HUES64 (cell line): Measurements from ENCODE around the gene NAGPA.

Experiments used
- H3K27ac ChIP-seq: 2 replicates; pipeline ENCODE4 v1.7.0; 2013; ENCODE audit warnings: low read depth, low read length, inconsistent platforms
- H3K27me3 ChIP-seq: 2 replicates; pipeline ENCODE4 v1.6.1; 2013; ENCODE audit warnings: mild to moderate bottlenecking, low read length; ENCODE audit not compliant: insufficient read depth
- H3K36me3 ChIP-seq: 2 replicates; pipeline ENCODE4 v1.6.1; 2013; ENCODE audit warnings: mild to moderate bottlenecking, low read length; ENCODE audit not compliant: insufficient read depth
- H3K4me1 ChIP-seq: 2 replicates; pipeline ENCODE4 v1.6.1; 2013; ENCODE audit warnings: mild to moderate bottlenecking, low read length, moderate library complexity; ENCODE audit not compliant: insufficient read depth
- H3K4me3 ChIP-seq: 2 replicates; pipeline ENCODE4 v1.5.1; 2013; ENCODE audit warnings: mild to moderate bottlenecking, low read length, moderate library complexity
- H3K9ac ChIP-seq: 2 replicates; pipeline ENCODE4 v1.6.1; 2013; ENCODE audit warnings: mild to moderate bottlenecking, low read depth, low read length
- H3K9me3 ChIP-seq: 2 replicates; pipeline ENCODE4 v1.6.1; 2013; ENCODE audit warnings: low read depth, low read length; ENCODE audit not compliant: insufficient read depth
- WGBS: fragments of 150-250, 120-280 bp; methylation state at CpG from one replicate; pipeline ENCODE4 v1.1.7; 2013; ENCODE audit warnings: missing lambda C conversion rate; 5-methylcytosine and 5-hydroxymethylcytosine counted together

Gene NAGPA

DNA sequence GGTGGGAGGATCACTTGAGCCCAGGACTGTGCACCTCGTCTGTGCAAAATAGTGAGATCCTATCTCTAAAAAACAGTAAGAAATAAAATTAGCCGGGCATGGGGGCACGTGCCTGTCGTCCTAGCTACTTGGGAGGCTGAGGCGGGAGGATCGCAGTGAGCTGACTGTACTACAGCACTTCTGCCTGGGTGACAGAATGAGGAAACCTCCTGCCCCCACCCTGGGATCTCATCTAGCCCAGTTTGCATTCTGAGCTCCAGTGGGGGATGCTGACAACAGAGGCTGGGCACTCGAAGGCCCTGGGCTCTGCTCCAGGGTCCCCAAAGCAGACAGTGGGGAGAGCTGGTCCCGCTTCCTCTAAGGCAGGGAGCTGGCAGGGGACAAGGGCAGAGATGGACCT lies 7.1 kb downstream of the NAGPA start:
- WGBS, result 95% methylated on average over 8 of the region's 8 CpGs
- no peak overlapping the region for H3K4me3 ChIP-seq
- H3K9me3 ChIP-seq, result no peaks in the 10 kb centered on the region
- no peaks in the 10 kb centered on the region for H3K27me3 ChIP-seq
- no peaks in the 10 kb centered on the region; the same call in 1 of the 2 replicates for H3K36me3 ChIP-seq
- H3K9ac ChIP-seq, result no peak overlapping the region
- no peak overlapping the region for H3K27ac ChIP-seq
- no peaks in the 10 kb centered on the region for H3K4me1 ChIP-seq

DNA sequence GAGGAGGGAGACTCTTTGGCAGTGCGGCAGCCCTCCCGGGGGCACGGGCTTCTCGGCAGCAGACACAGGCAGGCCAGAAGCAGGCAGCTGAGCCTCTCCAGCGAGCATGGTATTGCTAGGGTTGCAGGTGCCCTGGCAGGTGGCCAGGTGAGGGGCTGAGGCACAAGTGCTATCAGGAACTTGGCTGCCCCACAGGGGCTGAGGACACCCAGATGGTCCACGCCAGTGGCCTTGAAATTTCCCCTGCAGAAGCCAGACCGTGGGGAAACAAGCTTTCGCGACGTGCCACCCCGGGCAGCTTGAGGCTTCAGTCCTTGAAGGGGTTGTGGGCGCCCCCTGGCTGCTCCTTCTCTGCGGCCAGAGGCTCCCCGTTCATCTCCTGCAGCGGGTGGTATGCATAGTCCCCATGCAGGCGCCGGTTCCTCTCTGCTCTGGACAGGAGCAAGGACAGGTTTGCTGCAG lies 8.5 kb downstream of the NAGPA start:
- no peak overlapping the region for H3K4me3 ChIP-seq
- H3K9ac ChIP-seq, result no peak overlapping the region
- 44% methylated on average over 17 of the region's 17 CpGs for WGBS
- H3K27ac ChIP-seq, result no peak overlapping the region
- H3K4me1 ChIP-seq, result no peaks in the 10 kb centered on the region
- H3K36me3 ChIP-seq, result no peaks in the 10 kb centered on the region; the same call in 1 of the 2 replicates
- no peaks in the 10 kb centered on the region for H3K27me3 ChIP-seq
- no peaks in the 10 kb centered on the region for H3K9me3 ChIP-seq

DNA sequence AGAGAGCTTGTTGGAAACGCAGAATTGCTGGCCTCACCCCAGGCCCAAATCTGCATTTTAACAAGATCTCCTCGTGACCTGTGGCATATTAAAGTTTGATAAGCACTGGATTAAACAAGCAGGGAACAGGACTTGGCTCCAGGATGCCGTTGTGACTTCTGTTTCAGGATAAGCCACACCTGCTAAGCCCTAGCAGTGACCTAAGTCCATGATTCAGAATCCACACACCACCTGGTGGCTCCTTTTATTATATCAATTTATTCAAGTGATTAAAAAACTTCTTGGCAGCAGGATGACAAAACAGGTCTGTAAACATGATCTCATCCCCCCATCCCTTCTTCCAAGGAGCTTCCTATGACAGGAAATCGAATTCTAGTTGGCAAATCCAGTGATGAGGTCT lies 9.1 kb downstream of the NAGPA start:
- Histone ChIP-seq H3K36me3 (no peaks in the 10 kb centered on the region), H3K9me3 (no peaks in the 10 kb centered on the region), H3K9ac (no peak overlapping the region), H3K4me1 (no peaks in the 10 kb centered on the region), H3K4me3 (no peak overlapping the region), H3K27ac (no peak overlapping the region), H3K27me3 (no peaks in the 10 kb centered on the region)
- 90% methylated on average over 4 of the region's 4 CpGs for WGBS

DNA sequence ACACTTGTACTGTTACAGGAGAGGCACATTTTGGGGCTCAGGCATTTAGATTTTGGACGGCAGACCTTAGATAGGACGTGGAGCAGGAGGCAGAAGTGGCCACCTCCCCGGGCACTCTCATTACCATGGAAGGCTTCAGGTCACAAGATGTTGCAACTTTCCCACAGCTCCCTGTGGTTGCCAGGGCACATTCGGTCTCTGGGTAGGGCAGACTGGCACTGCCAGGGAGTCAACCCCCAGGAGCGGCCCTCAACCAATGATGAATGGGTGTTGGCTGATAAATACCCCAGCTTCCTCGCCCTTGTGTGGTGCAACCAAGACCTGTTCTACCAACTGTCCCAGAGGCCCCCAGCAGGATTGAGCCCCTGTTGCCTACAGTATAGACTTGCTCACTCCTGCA lies 11.2 kb downstream of the NAGPA start:
- no peaks in the 10 kb centered on the region for H3K36me3 ChIP-seq
- H3K4me1 ChIP-seq, result no peaks in the 10 kb centered on the region
- H3K9ac ChIP-seq, result no peak overlapping the region
- H3K27ac ChIP-seq, result no peak overlapping the region
- no peak overlapping the region for H3K4me3 ChIP-seq
- no peaks in the 10 kb centered on the region for H3K9me3 ChIP-seq
- no peaks in the 10 kb centered on the region for H3K27me3 ChIP-seq
- WGBS, result 89% methylated on average over 6 of the region's 6 CpGs

DNA sequence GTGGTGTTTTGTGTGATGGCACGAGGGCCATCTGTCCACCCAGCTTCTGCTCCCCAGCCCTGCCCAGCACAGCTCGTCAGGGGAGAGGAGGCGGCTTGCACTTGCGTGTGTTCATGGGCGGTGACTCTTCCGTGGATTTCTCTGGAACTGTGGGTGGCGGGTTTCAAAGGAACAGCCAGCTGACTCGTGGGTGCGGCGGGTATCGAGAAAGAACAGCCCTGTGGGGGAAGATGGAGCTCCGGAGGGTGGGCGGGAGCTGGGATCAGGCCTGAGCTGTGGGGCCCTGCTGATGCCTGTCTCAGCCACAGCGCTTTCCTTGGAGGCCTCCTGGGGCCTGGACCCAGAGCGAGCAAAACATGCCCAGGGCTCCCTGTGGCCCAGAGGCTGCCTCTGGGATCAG lies 13.2 kb downstream of the NAGPA start:
- Histone ChIP-seq H3K27ac (no peak overlapping the region), H3K4me3 (no peak overlapping the region), H3K9ac (no peak overlapping the region), H3K9me3 (no peaks in the 10 kb centered on the region), H3K4me1 (no peaks in the 10 kb centered on the region), H3K36me3 (no peaks in the 10 kb centered on the region), H3K27me3 (no peaks in the 10 kb centered on the region)
- 82% methylated on average over 15 of the region's 15 CpGs for WGBS

DNA sequence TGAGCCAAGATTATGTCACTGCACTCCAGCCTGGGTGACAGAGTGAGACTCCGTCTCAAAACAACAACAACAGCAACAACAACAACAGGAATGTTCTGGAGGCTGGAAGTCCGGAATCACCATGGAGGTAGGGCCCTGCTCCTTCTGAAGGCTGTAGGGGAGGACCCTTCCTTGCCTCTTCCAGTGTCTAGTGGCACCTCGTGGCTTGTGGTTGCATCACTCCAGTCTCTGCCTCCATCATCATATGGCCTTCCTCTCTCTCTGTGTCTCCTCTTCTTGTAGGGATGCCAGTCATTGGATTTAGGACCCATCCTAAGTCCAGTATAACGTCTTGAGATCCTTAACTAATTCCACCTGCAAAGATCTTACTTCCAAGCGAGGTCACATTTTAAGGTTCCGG lies 14.0 kb downstream of the NAGPA start:
- Histone ChIP-seq H3K9me3 (no peaks in the 10 kb centered on the region), H3K27ac (no peak overlapping the region), H3K36me3 (no peaks in the 10 kb centered on the region), H3K4me1 (no peaks in the 10 kb centered on the region), H3K9ac (no peak overlapping the region), H3K4me3 (no peak overlapping the region), H3K27me3 (no peaks in the 10 kb centered on the region)
- 90% methylated on average over 6 of the region's 6 CpGs for WGBS

DNA sequence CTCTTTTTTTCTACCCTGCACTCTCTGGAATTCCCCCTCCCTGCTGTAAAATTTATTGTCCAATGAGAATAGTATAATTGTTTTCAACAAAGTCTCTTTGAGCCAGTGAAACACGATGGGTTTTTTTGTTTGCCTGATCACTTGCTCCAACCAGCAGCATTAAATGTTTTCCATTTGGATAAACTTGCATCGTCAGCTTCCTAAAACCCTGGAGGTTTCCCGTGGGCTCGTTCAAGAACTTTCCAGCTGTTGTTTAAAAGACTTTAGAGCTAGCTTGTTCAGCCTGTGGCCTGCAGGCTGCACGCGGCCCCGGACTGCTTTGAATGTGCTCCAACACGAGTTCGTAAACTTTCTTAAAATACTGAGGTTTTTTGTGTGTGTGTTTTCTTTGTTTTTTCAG lies 14.9 kb downstream of the NAGPA start:
- no peaks in the 10 kb centered on the region for H3K27me3 ChIP-seq
- no peak overlapping the region for H3K9ac ChIP-seq
- H3K4me3 ChIP-seq, result no peak overlapping the region
- H3K4me1 ChIP-seq, result no peaks in the 10 kb centered on the region
- WGBS, result 87% methylated on average over 9 of the region's 9 CpGs
- no peaks in the 10 kb centered on the region for H3K36me3 ChIP-seq
- H3K27ac ChIP-seq, result no peak overlapping the region
- H3K9me3 ChIP-seq, result no peaks in the 10 kb centered on the region

DNA sequence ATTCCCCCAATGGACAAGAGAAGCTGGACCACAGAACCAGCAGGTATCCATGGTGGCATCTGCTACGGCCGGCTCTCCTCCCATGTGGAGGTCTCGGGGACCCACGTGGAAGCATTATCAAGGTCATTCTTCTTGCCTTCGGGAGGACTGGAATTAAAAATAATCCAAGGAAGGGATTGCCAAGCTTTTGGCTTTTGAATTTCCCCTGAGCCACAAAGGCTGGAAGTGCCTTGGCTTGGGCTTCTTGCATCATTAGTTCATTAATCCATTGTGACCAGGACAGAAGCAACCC lies 16.1 kb downstream of the NAGPA start:
- WGBS, result 90% methylated on average over 5 of the region's 5 CpGs
- Histone ChIP-seq H3K9ac (no peak overlapping the region), H3K27me3 (no peaks in the 10 kb centered on the region)

DNA sequence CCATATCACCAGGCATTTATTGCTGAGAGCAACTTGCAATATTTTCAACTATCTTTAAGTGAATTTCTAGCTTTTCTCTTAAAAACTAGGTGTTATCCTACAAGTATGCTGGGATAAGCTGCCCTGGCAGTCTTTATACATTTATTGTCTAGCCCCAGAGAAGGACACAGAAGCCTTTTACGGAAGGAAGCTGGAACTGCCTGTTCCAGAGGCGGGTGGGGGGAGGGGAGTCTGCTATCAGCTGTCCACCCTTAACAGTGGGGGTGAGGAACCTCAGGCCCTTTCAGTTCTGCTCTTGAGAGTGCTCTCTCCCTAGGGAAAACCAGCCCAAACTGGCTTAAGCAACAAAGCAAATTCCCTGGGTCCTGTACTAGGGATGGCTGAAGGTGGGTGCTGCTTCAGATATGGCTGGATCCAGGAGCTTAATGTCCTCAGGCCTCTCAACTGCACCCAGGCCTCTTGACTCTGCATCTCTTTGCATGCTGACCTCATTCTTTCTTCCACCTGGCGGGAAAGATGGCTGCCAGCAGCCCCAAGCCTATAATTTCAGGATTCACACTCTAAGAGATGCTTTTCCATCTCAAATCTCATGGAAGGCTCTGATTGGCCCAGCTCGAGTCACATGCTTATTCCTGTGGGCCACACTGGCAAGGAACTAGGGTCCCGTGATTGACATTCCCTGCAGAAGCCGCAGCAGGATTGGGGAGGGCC lies 16.6 kb downstream of the NAGPA start:
- H3K9ac ChIP-seq, result no peak overlapping the region
- H3K4me1 ChIP-seq, result no peaks in the 10 kb centered on the region
- H3K27ac ChIP-seq, result no peak overlapping the region
- no peaks in the 10 kb centered on the region for H3K36me3 ChIP-seq
- no peak overlapping the region for H3K4me3 ChIP-seq
- WGBS, result 83% methylated on average over 5 of the region's 6 CpGs
- H3K27me3 ChIP-seq, result no peaks in the 10 kb centered on the region
- H3K9me3 ChIP-seq, result no peaks in the 10 kb centered on the region

More for the DNA sequence above, 16.1 kb downstream of the NAGPA start:
- no peaks in the 10 kb centered on the region for H3K4me1 ChIP-seq
- H3K9me3 ChIP-seq, result no peaks in the 10 kb centered on the region
- no peak overlapping the region for H3K4me3 ChIP-seq
- no peak overlapping the region for H3K27ac ChIP-seq
- no peaks in the 10 kb centered on the region for H3K36me3 ChIP-seq

DNA sequence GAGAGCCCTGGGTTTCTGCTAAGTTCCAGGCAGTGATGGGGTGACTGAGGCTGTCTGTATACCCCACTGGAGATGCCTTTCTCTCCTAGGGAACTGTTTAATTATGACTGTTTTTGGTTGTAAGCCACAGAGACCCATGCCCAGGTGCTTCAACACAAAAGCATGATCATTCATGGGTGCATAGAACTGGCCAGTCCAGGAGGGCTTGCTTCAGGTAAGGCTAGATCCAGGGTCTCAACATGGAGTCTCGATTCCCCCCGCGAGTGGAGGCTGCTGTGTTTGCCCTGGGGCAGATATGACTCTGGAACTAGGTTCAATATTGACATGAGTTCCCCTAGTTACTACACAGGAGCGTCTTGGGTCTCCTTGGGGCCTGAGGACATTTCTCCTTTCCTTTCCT lies 17.8 kb downstream of the NAGPA start:
- no peaks in the 10 kb centered on the region for H3K36me3 ChIP-seq
- WGBS, result 83% methylated on average over 4 of the region's 4 CpGs
- H3K4me1 ChIP-seq, result no peaks in the 10 kb centered on the region
- no peak overlapping the region for H3K4me3 ChIP-seq
- H3K9ac ChIP-seq, result no peak overlapping the region
- H3K9me3 ChIP-seq, result no peaks in the 10 kb centered on the region
- no peak overlapping the region for H3K27ac ChIP-seq
- H3K27me3 ChIP-seq, result no peaks in the 10 kb centered on the region

DNA sequence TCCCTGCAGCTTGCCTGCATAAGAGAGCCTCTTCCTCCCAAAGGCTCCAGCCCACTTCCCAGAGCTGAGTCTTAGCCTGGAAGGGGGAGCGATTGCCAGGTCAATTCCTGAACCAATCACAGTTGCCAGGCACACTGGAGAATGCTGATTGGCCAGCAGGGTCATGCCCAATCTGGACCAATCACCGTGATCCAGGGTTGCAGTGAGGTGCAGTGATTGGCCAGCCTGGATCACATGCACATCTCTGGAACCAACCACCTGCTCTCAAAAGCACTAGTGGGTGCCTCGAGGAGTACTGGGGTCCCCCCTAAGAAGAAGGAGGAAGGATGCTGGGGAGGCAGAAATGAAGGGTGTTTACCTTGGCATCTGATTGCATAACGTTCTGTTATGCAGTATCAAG lies 18.4 kb downstream of the NAGPA start:
- no peaks in the 10 kb centered on the region for H3K36me3 ChIP-seq
- 83% methylated on average over 4 of the region's 4 CpGs for WGBS
- H3K4me3 ChIP-seq, result no peak overlapping the region
- no peak overlapping the region for H3K9ac ChIP-seq
- H3K9me3 ChIP-seq, result no peaks in the 10 kb centered on the region
- no peak overlapping the region for H3K27ac ChIP-seq
- H3K4me1 ChIP-seq, result no peaks in the 10 kb centered on the region
- no peaks in the 10 kb centered on the region for H3K27me3 ChIP-seq

DNA sequence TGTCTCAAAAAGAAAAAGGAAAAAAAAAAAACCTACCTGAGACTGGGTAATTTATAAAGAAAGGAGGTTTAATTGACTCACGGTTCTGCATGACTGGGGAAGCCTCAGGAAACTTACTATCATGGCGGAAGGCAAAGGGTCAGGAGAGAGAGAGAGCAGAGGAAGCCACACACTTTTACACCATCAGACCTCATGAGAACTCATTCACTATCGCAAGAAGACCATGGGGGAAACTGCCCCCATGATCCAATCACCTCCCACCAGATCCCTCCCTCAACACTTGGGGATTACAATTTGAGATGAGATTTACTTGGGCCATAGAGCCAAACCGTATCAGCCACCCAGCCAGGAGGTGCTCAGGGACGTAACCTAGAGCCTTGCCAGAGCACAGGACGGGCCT lies 20.8 kb downstream of the NAGPA start:
- WGBS, result 81% methylated on average over 6 of the region's 6 CpGs
- Histone ChIP-seq H3K9ac (no peak overlapping the region), H3K27me3 (no peaks in the 10 kb centered on the region), H3K4me3 (no peak overlapping the region), H3K4me1 (no peaks in the 10 kb centered on the region), H3K9me3 (no peaks in the 10 kb centered on the region), H3K36me3 (no peaks in the 10 kb centered on the region), H3K27ac (no peak overlapping the region)
